ENCODE measurements around the gene WDR59. TPM values are rescaled to one million over a fixed set of nuclear protein-coding genes. Genes with fewer than 3 reads are reported as not detected.
"Not testable (repeated sequence)": the region's sequence is repeated elsewhere in the genome, so short reads cannot be mapped to it uniquely, and the experiment has no call there.

WDR59 gene
- total RNA-seq, 8 experiments from 2014 or later, result 13.2 to 66.4 (median 22.4) TPM

DNA sequence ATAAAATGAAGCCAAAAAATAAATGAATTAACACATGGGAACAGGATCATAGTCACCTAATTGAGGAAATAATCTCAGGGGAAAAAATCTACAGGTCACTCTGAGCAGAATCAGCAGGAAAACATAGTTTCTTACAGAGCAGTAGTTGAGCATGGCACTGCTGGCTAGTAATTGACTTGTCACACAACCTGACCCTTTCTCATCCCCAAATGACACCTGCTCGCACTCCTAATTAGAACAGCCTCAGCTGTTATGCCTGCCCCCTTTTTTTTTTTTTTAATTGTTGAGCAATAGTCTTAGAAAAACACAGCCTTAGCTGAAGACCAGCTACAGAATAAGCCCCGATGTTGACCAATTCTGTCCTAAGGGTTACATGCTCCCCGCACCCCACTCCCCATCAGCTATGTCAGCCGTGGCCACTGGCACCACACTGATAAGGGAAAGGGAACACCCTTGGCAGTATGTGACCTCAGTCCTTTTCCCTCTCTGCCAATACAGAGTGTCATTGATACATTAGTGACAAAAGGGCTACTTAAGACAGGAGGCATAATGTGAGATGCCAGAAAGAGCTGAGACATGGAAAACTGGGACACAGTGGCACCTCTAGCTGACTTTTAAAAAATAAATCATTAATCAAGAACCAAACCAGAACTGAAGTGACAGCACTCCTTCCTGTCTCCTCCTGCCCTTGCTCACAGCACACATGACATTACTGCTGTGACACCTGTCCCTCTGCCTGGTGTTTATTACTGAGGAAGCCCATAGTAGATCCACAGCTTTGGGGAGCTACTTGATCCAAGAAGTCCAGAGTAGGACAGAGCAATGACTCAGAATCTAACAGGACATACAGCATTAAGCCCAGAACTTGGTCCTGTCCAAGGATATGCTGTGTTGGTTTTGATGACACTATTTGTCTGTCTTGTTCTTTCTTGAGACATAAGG lies 41.7 kb downstream of the WDR59 start:
- Histone ChIP-seq H3K27ac (no peak overlapping the region), H3K4me1 (replicated peaks in 1 of 2) (no peaks in the 10 kb centered on the region), H3K4me3 (no peak overlapping the region)
- 91 to 100% (median 100%) methylated on average over 1 to 3 of the region's 4 CpGs; no CpG with 5 or more reads in 3 of the 10 experiments for WGBS, 10 experiments
- no peak for ATAC-seq (replicated peaks in 6 of 8)
- in situ Hi-C loops (cut with MboI; ENCODE audit: low pct_unique_long_range_greater_than_20kb in 2 of 9, low sequenced_read_pairs in 9 of 9, unreplicated experiment in 9 of 9), result no loop called here

DNA sequence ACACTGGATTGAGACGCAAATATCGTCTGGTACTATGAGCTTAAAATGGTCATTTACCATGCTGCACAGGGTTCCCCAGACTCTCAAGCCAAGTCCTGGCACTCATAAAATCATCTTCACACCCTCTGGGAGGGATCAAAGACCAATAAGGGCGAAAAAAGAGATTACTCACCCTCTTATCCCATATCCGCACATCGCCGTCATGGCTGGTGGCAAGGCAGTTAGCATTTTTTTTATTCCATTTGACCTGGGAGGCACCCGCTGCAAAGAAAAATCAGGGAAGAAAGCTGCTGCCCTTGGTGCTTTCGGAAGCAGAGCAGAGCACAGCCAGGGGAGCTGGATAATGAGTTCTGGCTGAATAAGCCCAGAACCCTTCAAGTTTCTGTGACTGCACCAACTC lies 42.4 kb downstream of the WDR59 start:
- no peak overlapping the region for H3K4me3 ChIP-seq
- no peak overlapping the region for H3K27ac ChIP-seq
- ATAC-seq (replicated peaks in 6 of 8), result no peak
- 80 to 100% (median 100%) methylated on average over 1 to 8 of the region's 8 CpGs; no CpG with 5 or more reads in 5 of the 10 experiments for WGBS, 10 experiments
- H3K4me1 ChIP-seq (replicated peaks in 1 of 2), result no peaks in the 10 kb centered on the region
- in situ Hi-C loops (cut with MboI; ENCODE audit: low pct_unique_long_range_greater_than_20kb in 2 of 9, low sequenced_read_pairs in 9 of 9, unreplicated experiment in 9 of 9), result no loop called here

DNA sequence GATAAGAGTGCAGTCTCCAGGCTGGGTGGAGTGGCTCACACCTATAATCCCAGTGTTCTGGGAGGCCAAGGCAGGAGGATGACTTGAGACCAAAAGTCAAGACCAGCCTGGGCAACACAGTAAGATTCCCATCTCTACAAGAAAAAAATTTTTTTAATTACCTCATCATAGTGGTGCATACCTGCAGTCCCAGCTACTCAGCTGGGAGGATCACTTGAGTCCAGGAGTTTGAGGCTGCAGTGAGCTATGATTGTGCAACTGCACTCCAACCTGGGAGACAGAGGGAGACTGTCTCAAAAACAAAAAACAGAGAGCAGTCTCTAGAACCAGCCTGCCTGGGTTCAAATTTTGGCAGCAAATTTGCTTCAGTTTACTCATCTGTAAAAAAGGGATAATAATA lies 45.2 kb downstream of the WDR59 start:
- in situ Hi-C loops (cut with MboI; ENCODE audit: low pct_unique_long_range_greater_than_20kb in 2 of 9, low sequenced_read_pairs in 9 of 9, unreplicated experiment in 9 of 9), result no loop called here
- no peak overlapping the region for H3K4me3 ChIP-seq
- H3K4me1 ChIP-seq (replicated peaks in 1 of 2), result no peaks in the 10 kb centered on the region
- no peak overlapping the region for H3K27ac ChIP-seq
- ATAC-seq (replicated peaks in 6 of 8), result no peak

DNA sequence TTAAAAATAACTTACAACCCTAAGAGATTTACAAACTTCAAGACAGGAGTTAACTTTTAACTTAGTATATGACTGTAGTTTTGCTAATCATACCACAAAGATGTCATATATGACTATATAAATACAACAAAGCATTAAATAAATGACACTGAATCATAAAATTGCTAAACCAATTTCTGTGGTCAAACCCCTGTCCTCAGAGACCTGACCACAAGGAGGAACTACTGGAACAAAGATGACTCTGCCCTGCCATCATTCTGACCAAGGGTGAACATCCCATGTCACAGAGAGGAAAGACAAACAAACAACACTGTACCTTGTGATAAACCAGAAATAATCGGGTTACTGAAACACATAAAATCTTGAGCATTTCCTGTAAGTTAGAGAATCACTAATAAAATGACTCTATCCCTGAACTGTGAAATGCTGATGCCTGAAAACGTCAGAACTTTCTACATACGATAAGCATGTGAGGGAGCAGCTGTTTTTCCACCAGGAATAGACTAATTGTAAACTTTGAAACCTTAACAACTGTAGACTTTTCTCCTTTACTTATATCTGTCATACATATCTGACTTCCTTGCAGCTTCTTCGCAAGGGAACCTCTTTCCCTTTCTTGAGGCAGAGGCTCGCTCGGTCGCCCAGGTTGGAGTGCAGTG lies 47.9 kb downstream of the WDR59 start:
- peak in 1 of 8 experiments; percentile 32 for ATAC-seq (replicated peaks in 6 of 8)
- 44 to 100% (median 94%) methylated on average over 2 to 7 of the region's 7 CpGs; no CpG with 5 or more reads in 1 of the 10 experiments for WGBS, 10 experiments
- H3K4me1 ChIP-seq (replicated peaks in 1 of 2), result no peaks in the 10 kb centered on the region
- no peak overlapping the region for H3K4me3 ChIP-seq
- in situ Hi-C loops (cut with MboI; ENCODE audit: low pct_unique_long_range_greater_than_20kb in 2 of 9, low sequenced_read_pairs in 9 of 9, unreplicated experiment in 9 of 9), result no loop called here
- no peak overlapping the region for H3K27ac ChIP-seq

DNA sequence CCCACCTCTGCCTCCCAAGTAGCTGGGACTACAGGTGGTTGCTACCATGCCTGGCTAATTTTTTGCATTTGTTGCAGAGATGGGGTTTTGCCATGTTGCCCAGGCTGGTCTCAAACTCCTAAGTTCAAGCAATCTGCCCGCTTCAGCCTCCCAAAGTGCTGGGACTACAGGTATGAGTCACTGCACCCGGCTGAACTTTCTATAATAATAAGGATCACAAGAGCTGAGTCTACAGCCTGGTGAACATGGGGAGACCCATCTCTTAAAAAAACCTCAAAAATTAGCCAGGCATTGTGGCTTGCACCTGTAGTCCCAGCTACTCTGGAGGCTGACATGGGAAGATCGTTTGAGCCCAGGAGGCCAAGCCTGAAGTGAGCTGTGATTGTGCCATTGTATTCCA lies 53.5 kb downstream of the WDR59 start:
- Histone ChIP-seq H3K4me3 (no peak overlapping the region), H3K4me1 (replicated peaks in 1 of 2) (no peaks in the 10 kb centered on the region), H3K27ac (no peak overlapping the region)
- WGBS, 10 experiments, result 90 to 100% (median 97%) methylated on average over 1 to 3 of the region's 3 CpGs; no CpG with 5 or more reads in 4 of the 10 experiments
- in situ Hi-C loops (cut with MboI; ENCODE audit: low pct_unique_long_range_greater_than_20kb in 2 of 9, low sequenced_read_pairs in 9 of 9, unreplicated experiment in 9 of 9), result no loop called here
- no peak for ATAC-seq (replicated peaks in 6 of 8)

DNA sequence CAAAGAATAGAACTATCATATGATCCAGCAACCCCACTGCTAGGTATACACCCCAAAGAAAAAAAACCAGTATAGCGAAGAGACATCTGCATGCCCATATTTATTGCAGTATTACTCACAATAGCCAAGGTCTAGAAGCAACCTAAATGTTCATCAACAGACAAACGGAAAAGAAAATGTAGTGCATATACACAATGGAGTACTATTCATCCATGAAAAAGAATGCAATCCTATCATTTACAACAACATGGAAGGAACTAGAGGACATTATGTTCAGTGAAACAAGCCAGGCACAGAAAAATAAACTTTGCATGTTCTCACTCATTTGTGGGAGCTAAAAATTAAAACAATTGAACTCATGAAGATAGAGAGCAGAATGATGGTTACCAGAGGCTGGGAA lies 55.3 kb downstream of the WDR59 start:
- in situ Hi-C loops (cut with MboI; ENCODE audit: low pct_unique_long_range_greater_than_20kb in 2 of 9, low sequenced_read_pairs in 9 of 9, unreplicated experiment in 9 of 9), result no loop called here
- ATAC-seq (replicated peaks in 6 of 8), result no peak
- H3K4me1 ChIP-seq (replicated peaks in 1 of 2), result no peaks in the 10 kb centered on the region
- WGBS, 10 experiments, result 50 to 100% (median 95%) methylated on average over 1 to 2 of the region's 2 CpGs; no CpG with 5 or more reads in 2 of the 10 experiments
- H3K27ac ChIP-seq, result no peak overlapping the region
- no peak overlapping the region for H3K4me3 ChIP-seq

DNA sequence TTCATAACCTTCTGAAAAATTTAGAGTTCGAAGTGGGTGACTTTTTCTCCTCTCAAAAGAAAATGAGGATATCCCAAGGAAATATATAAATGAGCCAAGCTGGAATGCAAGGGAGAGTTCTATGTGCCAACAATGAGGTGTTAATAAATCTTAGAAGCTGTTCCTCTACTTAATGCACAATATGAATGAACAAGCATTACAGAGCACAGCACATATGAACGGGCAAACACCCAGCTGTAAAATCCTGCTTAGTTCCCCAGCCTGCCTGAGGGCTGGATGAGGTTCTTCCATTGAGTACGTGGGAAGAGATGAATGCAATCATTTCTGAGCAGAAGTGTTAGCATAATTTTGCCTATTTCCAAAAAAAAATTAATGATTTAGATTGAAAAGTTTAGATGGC lies 58.1 kb downstream of the WDR59 start:
- in situ Hi-C loops (cut with MboI; ENCODE audit: low pct_unique_long_range_greater_than_20kb in 2 of 9, low sequenced_read_pairs in 9 of 9, unreplicated experiment in 9 of 9), result no loop called here
- Histone ChIP-seq H3K27ac (no peak overlapping the region), H3K4me1 (replicated peaks in 1 of 2) (no peaks in the 10 kb centered on the region), H3K4me3 (no peak overlapping the region)
- WGBS, 10 experiments, result 50 to 100% (median 100%) methylated on average over 1 to 3 of the region's 3 CpGs
- ATAC-seq (replicated peaks in 6 of 8), result peak in 1 of 8 experiments; percentile 42

DNA sequence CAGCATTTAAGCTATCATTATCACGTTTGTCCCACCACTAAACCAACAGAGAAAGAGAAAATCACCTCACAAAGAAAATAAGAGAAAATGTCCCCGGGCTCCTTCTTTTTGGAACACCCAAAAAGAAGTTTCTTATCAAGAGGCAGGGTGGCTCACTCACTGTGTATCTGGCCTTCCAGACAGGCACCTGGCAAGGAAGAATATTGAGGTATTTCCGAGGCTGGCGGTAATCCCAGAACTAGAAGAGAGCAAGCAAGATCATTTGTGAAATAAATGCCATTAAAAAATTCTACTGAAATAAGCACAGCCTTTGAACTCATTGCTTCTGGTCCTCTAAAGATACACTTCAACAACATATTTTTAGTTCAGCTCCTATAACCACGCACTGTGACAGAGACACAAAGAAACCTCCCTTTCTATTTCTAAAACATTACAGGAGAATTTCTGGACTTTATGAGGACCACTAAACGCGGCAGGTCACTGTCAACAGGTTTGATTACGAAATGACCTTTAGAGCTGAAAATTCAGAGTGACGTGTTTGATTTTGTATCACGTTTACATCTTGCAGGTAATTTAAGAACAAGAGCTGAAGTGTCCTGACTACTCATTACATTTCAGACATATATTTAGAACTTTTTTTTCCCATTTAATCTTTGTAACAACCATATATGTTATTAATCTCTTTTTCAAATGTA lies 61.0 kb downstream of the WDR59 start:
- no peak overlapping the region for H3K4me3 ChIP-seq
- H3K27ac ChIP-seq, result no peak overlapping the region
- H3K4me1 ChIP-seq (replicated peaks in 1 of 2), result no peaks in the 10 kb centered on the region
- ATAC-seq (replicated peaks in 6 of 8), result no peak
- 93 to 100% (median 98%) methylated on average over 4 to 9 of the region's 10 CpGs for WGBS, 10 experiments
- in situ Hi-C loops (cut with MboI; ENCODE audit: low pct_unique_long_range_greater_than_20kb in 2 of 9, low sequenced_read_pairs in 9 of 9, unreplicated experiment in 9 of 9), result no loop called here

DNA sequence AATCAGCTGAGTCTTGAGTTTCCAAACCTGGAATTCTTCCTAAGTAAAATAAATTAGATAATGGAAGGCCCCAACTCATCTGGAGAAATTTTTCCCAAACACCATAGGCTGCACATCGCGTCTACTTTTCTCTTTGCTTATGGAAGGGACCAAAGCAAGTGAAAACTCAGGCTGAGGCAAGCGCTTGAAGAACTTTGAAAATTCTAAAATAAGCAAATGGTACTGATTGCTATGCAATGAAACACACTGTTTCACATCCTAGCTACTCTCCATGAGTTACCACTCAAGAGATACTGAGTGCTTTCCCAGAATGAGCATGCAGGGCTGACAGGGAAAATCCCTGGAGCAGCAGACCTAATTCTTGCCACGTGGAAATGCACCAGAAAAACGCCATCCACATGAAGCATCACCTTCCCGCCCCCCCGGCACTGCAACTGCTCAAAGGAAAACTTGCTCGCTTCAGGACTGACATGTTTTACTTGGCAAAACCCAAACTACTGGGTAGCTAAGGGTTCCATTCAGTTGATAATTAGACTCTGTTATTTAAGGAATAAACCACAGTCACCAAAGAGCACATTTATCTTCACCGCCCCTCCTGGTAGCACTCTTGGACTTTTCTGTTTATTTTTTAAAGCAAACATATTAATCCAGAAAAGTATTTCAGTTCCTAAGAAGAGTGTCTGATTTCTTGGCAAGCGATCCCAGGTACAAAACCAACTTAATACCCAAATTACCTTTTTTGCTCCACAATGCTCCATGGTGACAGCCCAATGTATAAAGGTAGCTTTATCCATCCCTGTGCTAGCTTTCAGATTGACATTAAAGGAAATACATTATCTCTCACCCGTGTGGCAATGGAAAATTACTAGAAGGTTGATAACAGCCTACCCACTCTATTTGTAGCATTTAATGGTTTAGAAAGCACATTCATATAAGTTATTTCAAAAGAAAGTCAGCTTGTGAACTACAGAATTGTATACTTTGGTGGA lies 62.5 kb downstream of the WDR59 start:
- Histone ChIP-seq H3K27ac (no peak overlapping the region), H3K4me1 (replicated peaks in 1 of 2) (no peaks in the 10 kb centered on the region), H3K4me3 (no peak overlapping the region)
- 78 to 100% (median 88%) methylated on average over 1 to 9 of the region's 11 CpGs for WGBS, 10 experiments
- ATAC-seq (replicated peaks in 6 of 8), result peak in 1 of 8 experiments; percentile 91
- in situ Hi-C loops (cut with MboI; ENCODE audit: low pct_unique_long_range_greater_than_20kb in 2 of 9, low sequenced_read_pairs in 9 of 9, unreplicated experiment in 9 of 9), result no loop called here

DNA sequence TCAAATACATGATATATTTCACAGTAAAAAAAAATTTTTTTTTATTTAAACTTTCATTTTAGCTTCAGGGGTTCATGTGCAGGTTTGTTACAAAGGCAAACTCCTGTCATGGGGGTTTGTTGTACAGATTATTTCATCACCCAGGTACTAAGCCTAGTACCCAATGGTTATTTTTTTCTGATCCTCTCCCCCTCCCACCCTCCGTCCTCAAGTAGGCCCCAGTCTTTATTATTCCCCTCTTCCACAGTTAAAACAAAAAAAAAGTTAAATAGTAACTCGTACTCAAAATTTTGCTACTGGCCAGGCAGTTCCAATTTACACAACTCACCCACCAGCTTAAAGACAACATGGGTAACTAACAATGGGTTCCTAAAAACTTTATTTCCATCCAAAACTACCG lies 63.9 kb downstream of the WDR59 start:
- H3K27ac ChIP-seq, result no peak overlapping the region
- in situ Hi-C loops (cut with MboI; ENCODE audit: low pct_unique_long_range_greater_than_20kb in 2 of 9, low sequenced_read_pairs in 9 of 9, unreplicated experiment in 9 of 9), result no loop called here
- 77 to 100% (median 100%) methylated on average over 1 to 3 of the region's 3 CpGs; no CpG with 5 or more reads in 1 of the 10 experiments for WGBS, 10 experiments
- H3K4me3 ChIP-seq, result no peak overlapping the region
- ATAC-seq (replicated peaks in 6 of 8), result no peak
- no peaks in the 10 kb centered on the region for H3K4me1 ChIP-seq (replicated peaks in 1 of 2)

DNA sequence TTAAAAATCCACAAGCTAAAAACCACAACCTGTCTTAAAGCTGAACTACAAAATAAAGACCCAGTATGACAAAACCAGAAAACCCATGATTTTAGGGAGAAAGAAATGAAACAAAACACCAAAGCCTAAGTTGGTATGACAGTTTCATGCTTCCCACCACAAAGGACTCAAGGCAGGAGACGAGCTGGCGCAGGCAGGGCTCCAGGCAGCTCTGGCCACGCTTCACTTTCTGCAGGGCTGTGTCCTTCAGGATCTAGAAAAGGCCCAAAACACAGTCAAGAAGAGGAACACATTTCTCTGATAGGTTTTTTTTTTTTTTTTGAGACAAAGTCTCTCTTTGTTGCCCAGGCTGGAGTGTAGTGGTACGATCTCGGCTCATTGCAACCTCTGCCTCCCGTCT lies 75.3 kb downstream of the WDR59 start:
- no peaks in the 10 kb centered on the region for H3K4me1 ChIP-seq (replicated peaks in 1 of 2)
- H3K4me3 ChIP-seq, result no peak overlapping the region
- in situ Hi-C loops (cut with MboI; ENCODE audit: low pct_unique_long_range_greater_than_20kb in 2 of 9, low sequenced_read_pairs in 9 of 9, unreplicated experiment in 9 of 9), result no loop called here
- no peak for ATAC-seq (replicated peaks in 6 of 8)
- H3K27ac ChIP-seq, result no peak overlapping the region
- WGBS, 10 experiments, result 90 to 100% (median 100%) methylated on average over 1 to 3 of the region's 6 CpGs; no CpG with 5 or more reads in 4 of the 10 experiments

DNA sequence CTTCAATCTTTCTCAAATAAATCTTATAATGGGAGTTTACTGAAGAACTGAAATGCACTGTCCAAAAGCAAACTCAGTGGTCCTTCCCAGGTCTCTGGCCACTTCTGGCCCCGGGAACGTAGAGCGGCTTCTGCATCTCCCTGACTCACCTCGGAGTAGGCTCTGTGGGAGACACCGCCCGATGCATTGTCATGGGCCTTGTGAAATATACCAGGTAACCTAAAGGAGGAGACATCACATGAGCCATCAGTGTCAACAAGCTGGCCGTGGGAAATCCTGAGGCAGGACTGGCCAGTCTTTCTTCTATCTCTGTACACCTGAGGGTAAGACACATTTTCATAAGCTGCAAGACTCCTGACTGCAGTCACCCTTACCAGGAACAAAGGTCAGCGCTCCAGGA lies 76.2 kb downstream of the WDR59 start:
- ATAC-seq (replicated peaks in 6 of 8); H3K4me3 ChIP-seq; H3K4me1 ChIP-seq (replicated peaks in 1 of 2); H3K27ac ChIP-seq; in situ Hi-C loops (cut with MboI; ENCODE audit: low pct_unique_long_range_greater_than_20kb in 2 of 9, low sequenced_read_pairs in 9 of 9, unreplicated experiment in 9 of 9): not testable (repeated sequence)
- 80 to 100% (median 100%) methylated on average over 1 to 6 of the region's 8 CpGs; no CpG with 5 or more reads in 4 of the 10 experiments for whole genome bisulfite sequencing, 10 experiments

All from motor neuron (in vitro differentiated cells).